Measurements from ENCODE around the gene TAF1A. TPM values are rescaled to one million over a fixed set of nuclear protein-coding genes. Genes with fewer than 3 reads are reported as not detected.

Gene TAF1A
- total RNA-seq, 1 donor from 2014 or later = 2.0 TPM

- intact Hi-C loops (cut with DNase I) = no loop called here
- Histone ChIP-seq H3K4me1 (no peaks in the 10 kb centered on the region), H3K4me3 (no peak overlapping the region), H3K27ac (no peak overlapping the region), H3K9me3 (no peaks in the 10 kb centered on the region), H3K36me3 (peaks cover 0 to 28% of the 10 kb centered on the region in 2 donors), H3K27me3 (no peaks in the 10 kb centered on the region)
- DNase-seq (ENCODE audit: extremely low spot score in 2 of 2) = no peak
- TF ChIP-seq POLR2A (IDR thresholded peaks at IDR 0.05) = no peak
- TF ChIP-seq POLR2AphosphoS5 (IDR thresholded peaks at IDR 0.05; ENCODE audit: insufficient read depth in 1 of 2, low read depth in 1 of 2) = no peak
- no peak for TF ChIP-seq CTCF (IDR thresholded peaks at IDR 0.05)
Observed at GRCh38 chr1:222561656-222562055, 28.1 kb downstream of the TAF1A start.

GRCh38 chr1:222557574-222557973 is 32.2 kb downstream of the TAF1A start:
- H3K9me3 ChIP-seq = no peaks in the 10 kb centered on the region
- H3K4me1 ChIP-seq = no peaks in the 10 kb centered on the region
- peaks cover 0 to 23% of the 10 kb centered on the region in 2 donors for H3K36me3 ChIP-seq
- H3K27ac ChIP-seq = no peak overlapping the region
- H3K4me3 ChIP-seq = no peak overlapping the region
- no peak for DNase-seq (ENCODE audit: extremely low spot score in 2 of 2)
- no peaks in the 10 kb centered on the region for H3K27me3 ChIP-seq
- intact Hi-C loops (cut with DNase I) = no loop called here
- TF ChIP-seq CTCF (IDR thresholded peaks at IDR 0.05) = no peak
- TF ChIP-seq POLR2A (IDR thresholded peaks at IDR 0.05) = no peak
- TF ChIP-seq POLR2AphosphoS5 (IDR thresholded peaks at IDR 0.05; ENCODE audit: insufficient read depth in 1 of 2, low read depth in 1 of 2) = no peak

GRCh38 chr1:222557148-222557547 is 32.6 kb downstream of the TAF1A start:
- Histone ChIP-seq H3K9me3 (no peaks in the 10 kb centered on the region), H3K27ac (no peak overlapping the region), H3K27me3 (no peaks in the 10 kb centered on the region), H3K4me3 (no peak overlapping the region), H3K36me3 (peaks cover 0 to 23% of the 10 kb centered on the region in 2 donors), H3K4me1 (no peaks in the 10 kb centered on the region)
- TF ChIP-seq POLR2A (IDR thresholded peaks at IDR 0.05) (no peak), POLR2AphosphoS5 (IDR thresholded peaks at IDR 0.05; ENCODE audit: insufficient read depth in 1 of 2, low read depth in 1 of 2) (no peak), CTCF (IDR thresholded peaks at IDR 0.05) (no peak)
- DNase-seq (ENCODE audit: extremely low spot score in 2 of 2) = no peak
- intact Hi-C loops (cut with DNase I) = no loop called here

- no peak overlapping the region for H3K4me3 ChIP-seq
- H3K36me3 ChIP-seq = peaks cover 0 to 19% of the 10 kb centered on the region in 2 donors
- no peak overlapping the region for H3K27ac ChIP-seq
- no peak for DNase-seq (ENCODE audit: extremely low spot score in 2 of 2)
- no peaks in the 10 kb centered on the region for H3K27me3 ChIP-seq
- TF ChIP-seq POLR2AphosphoS5 (IDR thresholded peaks at IDR 0.05; ENCODE audit: insufficient read depth in 1 of 2, low read depth in 1 of 2) = no peak
- no peaks in the 10 kb centered on the region for H3K9me3 ChIP-seq
- intact Hi-C loops (cut with DNase I) = no loop called here
- H3K4me1 ChIP-seq = no peaks in the 10 kb centered on the region
Observed at GRCh38 chr1:222555992-222556615, 33.6 kb downstream of the TAF1A start.

- intact Hi-C loops (cut with DNase I) = no loop called here
- Histone ChIP-seq H3K4me3 (no peak overlapping the region), H3K36me3 (peaks cover 0 to 16% of the 10 kb centered on the region in 2 donors), H3K9me3 (no peaks in the 10 kb centered on the region), H3K27me3 (no peaks in the 10 kb centered on the region), H3K4me1 (no peaks in the 10 kb centered on the region), H3K27ac (no peak overlapping the region)
- TF ChIP-seq CTCF (IDR thresholded peaks at IDR 0.05) = no peak
- no peak for TF ChIP-seq POLR2AphosphoS5 (IDR thresholded peaks at IDR 0.05; ENCODE audit: insufficient read depth in 1 of 2, low read depth in 1 of 2)
- no peak for TF ChIP-seq POLR2A (IDR thresholded peaks at IDR 0.05)
- no peak for DNase-seq (ENCODE audit: extremely low spot score in 2 of 2)
Observed at GRCh38 chr1:222554177-222554576, 35.6 kb downstream of the TAF1A start.

Measured in vagina (tissue), 2 donors.